ENCODE measurements around the gene WDR54. TPM values are rescaled to one million over a fixed set of nuclear protein-coding genes. Genes with fewer than 3 reads are reported as not detected.
"Not testable (repeated sequence)": the region's sequence is repeated elsewhere in the genome, so short reads cannot be mapped to it uniquely, and the experiment has no call there.

The WDR54 gene
- total and polyA plus RNA-seq, 11 donors, result 1.4 to 6.5 (median 3.0) TPM

GRCh38 chr2:74418312-74418711 is 3.2 kb upstream of the WDR54 start:
- peak overlapping the region in 4 of 12 donors; percentile 12 to 23 (median 15) for H3K4me3 ChIP-seq
- TF ChIP-seq POLR2A (IDR thresholded peaks at IDR 0.05), result no peak
- TF ChIP-seq CTCF (IDR thresholded peaks at IDR 0.05), result no peak
- H3K9me3 ChIP-seq, result no peaks in the 10 kb centered on the region
- peak; percentile 76 to 89 (median 84) for DNase-seq
- intact Hi-C loops (cut with DNase I), result loop anchor here in 1 of 10 donors (5.0 kb wide), 1 partner anchor 39 kb away; the partner anchor contains the start of genes INO80B and WBP1
- peak overlapping the region in 2 of 12 donors; percentile 3 to 61 for H3K27ac ChIP-seq
- ATAC-seq, result peak in 1 of 4 donors; percentile 29
- 30 to 50% (median 36%) methylated on average over 27 of the region's 27 CpGs for WGBS, 4 donors
- H3K36me3 ChIP-seq, result no peaks in the 10 kb centered on the region
- peaks cover 0 to 59% (median 28%) of the 10 kb centered on the region in 12 donors for H3K4me1 ChIP-seq
- no peaks in the 10 kb centered on the region for H3K27me3 ChIP-seq

- Histone ChIP-seq H3K4me3 (no peak overlapping the region), H3K36me3 (no peaks in the 10 kb centered on the region), H3K27me3 (no peaks in the 10 kb centered on the region), H3K9me3 (no peaks in the 10 kb centered on the region), H3K27ac (no peak overlapping the region), H3K4me1 (peaks cover 0 to 53% (median 25%) of the 10 kb centered on the region in 12 donors)
- no peak for ATAC-seq
- TF ChIP-seq POLR2A (IDR thresholded peaks at IDR 0.05) (no peak), CTCF (IDR thresholded peaks at IDR 0.05) (no peak)
- 83 to 89% (median 85%) methylated on average over 1 of the region's 1 CpG for WGBS, 4 donors
- intact Hi-C loops (cut with DNase I), result loop anchor here in 1 of 10 donors (5.0 kb wide), 1 partner anchor 38 kb away; the partner anchor contains the start of genes INO80B and WBP1
- DNase-seq, result no peak
Observed at GRCh38 chr2:74419345-74419744, 2.2 kb upstream of the WDR54 start.

- no peak for TF ChIP-seq POLR2A (IDR thresholded peaks at IDR 0.05)
- no peak for TF ChIP-seq CTCF (IDR thresholded peaks at IDR 0.05)
- WGBS, 4 donors, result 82 to 87% (median 85%) methylated on average over 2 of the region's 2 CpGs
- H3K9me3 ChIP-seq, result no peaks in the 10 kb centered on the region
- no peak overlapping the region for H3K4me3 ChIP-seq
- DNase-seq, result no peak
- peaks cover 0 to 5% (median 0%) of the 10 kb centered on the region in 9 donors for H3K36me3 ChIP-seq
- H3K27me3 ChIP-seq, result no peaks in the 10 kb centered on the region
- peaks cover 0 to 47% (median 20%) of the 10 kb centered on the region in 12 donors for H3K4me1 ChIP-seq
- no peak for ATAC-seq
- intact Hi-C loops (cut with DNase I), result no loop called here
- H3K27ac ChIP-seq, result no peak overlapping the region
Observed at GRCh38 chr2:74420006-74420405, 1.5 kb upstream of the WDR54 start.

- WGBS, 4 donors, result 76 to 83% (median 79%) methylated on average over 19 of the region's 19 CpGs
- H3K27me3 ChIP-seq; ATAC-seq; H3K9me3 ChIP-seq; DNase-seq; intact Hi-C loops (cut with DNase I): not testable (repeated sequence)
- Histone ChIP-seq H3K4me3 (peak overlapping the region in 9 of 12 donors; percentile 63 to 79 (median 67)), H3K27ac (peak overlapping the region in 1 of 12 donors; percentile 32), H3K4me1 (peaks cover 0 to 41% (median 18%) of the 10 kb centered on the region in 12 donors), H3K36me3 (peaks cover 0 to 10% (median 3%) of the 10 kb centered on the region in 9 donors)
Observed at GRCh38 chr2:74420443-74421103, 957 bp upstream of the WDR54 start.

All from heart left ventricle (tissue), 16 donors.